ENCODE measurements around the gene ARMC9. TPM values are rescaled to one million over a fixed set of nuclear protein-coding genes. Genes with fewer than 3 reads are reported as not detected.

The ARMC9 gene
- total RNA-seq, 1 experiment from 2014 or later: 3.3 TPM

- DNase-seq: no peak
- BruUV-seq (replicated peaks): no TSS peak
- Histone ChIP-seq H3K9me3 (no peaks in the 10 kb centered on the region), H3K4me3 (ENCODE audit: low read depth, low read length) (no peak overlapping the region), H3K4me1 (peaks cover 21% of the 10 kb centered on the region; the same call in 1 of the 2 replicates), H3K27me3 (replicated peaks; ENCODE audit: control insufficient read depth, insufficient read depth, low read length) (no peaks in the 10 kb centered on the region), H3K36me3 (ENCODE audit: control insufficient read depth, insufficient read depth, low read length) (no peaks in the 10 kb centered on the region)
- intact Hi-C loops (cut with micrococcal nuclease; ENCODE audit: unreplicated experiment): no loop called here
- Mint-ChIP-seq H3K36me3 (ENCODE audit: insufficient read depth, unreplicated experiment) (no peaks in the 10 kb centered on the region), H3K27me3 (ENCODE audit: insufficient read depth, unreplicated experiment) (no peaks in the 10 kb centered on the region), H3K27ac (ENCODE audit: unreplicated experiment) (no peak overlapping the region), H3K4me1 (ENCODE audit: low read depth, unreplicated experiment) (peaks cover 6% of the 10 kb centered on the region), H3K9me3 (ENCODE audit: unreplicated experiment) (no peaks in the 10 kb centered on the region), H3K4me3 (ENCODE audit: unreplicated experiment) (no peak overlapping the region)
- TF ChIP-seq, protein P1, sequence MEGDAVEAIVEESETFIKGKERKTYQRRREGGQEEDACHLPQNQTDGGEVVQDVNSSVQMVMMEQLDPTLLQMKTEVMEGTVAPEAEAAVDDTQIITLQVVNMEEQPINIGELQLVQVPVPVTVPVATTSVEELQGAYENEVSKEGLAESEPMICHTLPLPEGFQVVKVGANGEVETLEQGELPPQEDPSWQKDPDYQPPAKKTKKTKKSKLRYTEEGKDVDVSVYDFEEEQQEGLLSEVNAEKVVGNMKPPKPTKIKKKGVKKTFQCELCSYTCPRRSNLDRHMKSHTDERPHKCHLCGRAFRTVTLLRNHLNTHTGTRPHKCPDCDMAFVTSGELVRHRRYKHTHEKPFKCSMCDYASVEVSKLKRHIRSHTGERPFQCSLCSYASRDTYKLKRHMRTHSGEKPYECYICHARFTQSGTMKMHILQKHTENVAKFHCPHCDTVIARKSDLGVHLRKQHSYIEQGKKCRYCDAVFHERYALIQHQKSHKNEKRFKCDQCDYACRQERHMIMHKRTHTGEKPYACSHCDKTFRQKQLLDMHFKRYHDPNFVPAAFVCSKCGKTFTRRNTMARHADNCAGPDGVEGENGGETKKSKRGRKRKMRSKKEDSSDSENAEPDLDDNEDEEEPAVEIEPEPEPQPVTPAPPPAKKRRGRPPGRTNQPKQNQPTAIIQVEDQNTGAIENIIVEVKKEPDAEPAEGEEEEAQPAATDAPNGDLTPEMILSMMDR (IDR thresholded peaks at IDR 0.05; ENCODE audit: insufficient read depth in 1 of 2, low read depth in 1 of 2, low read length in 1 of 2, severe bottlenecking in 1 of 2, unreplicated experiment in 1 of 2): no peak
- ChIA-PET CTCF (no interaction called here), POLR2A (interaction anchor here (0.6 kb wide), 1 partner anchor 35 kb away, joined by 3 read pairs; no protein-coding TSS in a partner anchor)
These were observed 140.9 kb downstream of the ARMC9 start for GRCh38 chr2:231339316-231339715.

- ChIA-PET CTCF (no interaction called here), POLR2A (no interaction called here)
- Histone ChIP-seq H3K27me3 (replicated peaks; ENCODE audit: control insufficient read depth, insufficient read depth, low read length) (no peaks in the 10 kb centered on the region), H3K4me1 (peaks cover 21% of the 10 kb centered on the region; the same call in 1 of the 2 replicates), H3K4me3 (ENCODE audit: low read depth, low read length) (no peak overlapping the region), H3K36me3 (ENCODE audit: control insufficient read depth, insufficient read depth, low read length) (no peaks in the 10 kb centered on the region), H3K9me3 (no peaks in the 10 kb centered on the region)
- TF ChIP-seq, protein P1 (IDR thresholded peaks at IDR 0.05; ENCODE audit: insufficient read depth in 1 of 2, low read depth in 1 of 2, low read length in 1 of 2, severe bottlenecking in 1 of 2, unreplicated experiment in 1 of 2): no peak
- no TSS peak for BruUV-seq (replicated peaks)
- no peak for DNase-seq
- Mint-ChIP-seq H3K27me3 (ENCODE audit: insufficient read depth, unreplicated experiment) (no peaks in the 10 kb centered on the region), H3K9me3 (ENCODE audit: unreplicated experiment) (no peaks in the 10 kb centered on the region), H3K4me3 (ENCODE audit: unreplicated experiment) (no peak overlapping the region), H3K4me1 (ENCODE audit: low read depth, unreplicated experiment) (peaks cover 6% of the 10 kb centered on the region), H3K27ac (ENCODE audit: unreplicated experiment) (no peak overlapping the region), H3K36me3 (ENCODE audit: insufficient read depth, unreplicated experiment) (no peaks in the 10 kb centered on the region)
- intact Hi-C loops (cut with micrococcal nuclease; ENCODE audit: unreplicated experiment): no loop called here
These were observed 142.7 kb downstream of the ARMC9 start for GRCh38 chr2:231341100-231341499.

DNA sequence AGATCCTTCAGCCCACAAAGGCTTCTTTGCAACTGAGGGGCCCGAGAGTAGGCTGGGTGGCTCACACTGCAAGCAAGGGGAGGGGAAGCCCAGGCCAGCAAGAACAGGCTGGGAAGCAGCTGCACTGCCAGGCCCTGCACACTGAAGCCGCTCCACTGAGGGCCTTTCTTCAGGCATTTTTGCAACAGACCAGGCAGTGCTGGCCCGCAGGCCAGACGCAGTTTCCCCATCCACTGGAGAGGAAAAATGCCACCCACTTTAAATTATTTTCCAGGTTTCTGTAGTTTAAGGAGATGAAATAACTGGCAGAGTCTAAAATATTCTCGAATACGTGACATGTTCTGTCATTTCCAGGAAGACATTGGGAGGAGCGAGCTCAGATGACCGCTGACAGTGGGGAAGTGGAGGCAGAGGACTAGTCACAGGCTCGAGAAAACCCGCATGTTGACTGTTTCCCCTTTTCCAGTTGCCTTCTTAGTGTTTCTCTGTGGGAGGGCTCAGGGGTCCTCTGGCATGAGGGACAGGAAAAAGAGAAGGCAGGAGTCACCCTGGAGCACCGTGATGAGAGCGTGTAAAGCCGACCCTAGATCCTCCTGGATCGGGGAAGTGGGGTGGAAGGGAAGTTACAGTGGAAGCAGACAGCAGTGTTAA, 143.8 kb downstream of the ARMC9 start:
- Mint-ChIP-seq H3K4me3 (ENCODE audit: unreplicated experiment) (no peak overlapping the region), H3K36me3 (ENCODE audit: insufficient read depth, unreplicated experiment) (no peaks in the 10 kb centered on the region), H3K9me3 (ENCODE audit: unreplicated experiment) (no peaks in the 10 kb centered on the region), H3K27me3 (ENCODE audit: insufficient read depth, unreplicated experiment) (no peaks in the 10 kb centered on the region), H3K27ac (ENCODE audit: unreplicated experiment) (no peak overlapping the region), H3K4me1 (ENCODE audit: low read depth, unreplicated experiment) (peaks cover 8% of the 10 kb centered on the region)
- ChIA-PET POLR2A (no interaction called here), CTCF (no interaction called here)
- Histone ChIP-seq H3K9me3 (no peaks in the 10 kb centered on the region), H3K4me3 (ENCODE audit: low read depth, low read length) (no peak overlapping the region), H3K27me3 (replicated peaks; ENCODE audit: control insufficient read depth, insufficient read depth, low read length) (no peaks in the 10 kb centered on the region), H3K4me1 (peaks cover 17% of the 10 kb centered on the region; the same call in 1 of the 2 replicates), H3K36me3 (ENCODE audit: control insufficient read depth, insufficient read depth, low read length) (no peaks in the 10 kb centered on the region)
- intact Hi-C loops (cut with micrococcal nuclease; ENCODE audit: unreplicated experiment): no loop called here
- TF ChIP-seq, protein P1 (IDR thresholded peaks at IDR 0.05; ENCODE audit: insufficient read depth in 1 of 2, low read depth in 1 of 2, low read length in 1 of 2, severe bottlenecking in 1 of 2, unreplicated experiment in 1 of 2): no peak
- no peak for DNase-seq
- BruUV-seq (replicated peaks): no TSS peak
